Adrenal gland (tissue), 12 donors: ENCODE measurements around the gene CIAO3. TPM values are rescaled to one million over a fixed set of nuclear protein-coding genes. Genes with fewer than 3 reads are reported as not detected.

ENCODE experiments used
- DNase-seq, 7 donors: peaks; one replicate each; pipeline ENCODE4 v3.0.0-alpha.2; 2019 to 2020
- H3K27ac ChIP-seq, 5 donors: fragments of 200-600 bp; sonication (generic) in 4 of 5; 1 replicate in 3 of 5; 2 replicates in 2 of 5; pipeline versions ENCODE4 v1.5.1 to v1.8.0; 2016 to 2020; ENCODE audit warnings: mild to moderate bottlenecking in 1 of 5
- H3K27me3 ChIP-seq: fragments of 200-600 bp; 2 replicates; pipeline ENCODE4 v1.8.0; 2021
- H3K36me3 ChIP-seq, 2 donors: fragments of 200-600 bp; replicated peaks in 1 of 2; 1 replicate in 1 of 2; 2 replicates in 1 of 2; pipeline versions ENCODE4 v1.5.1 to v1.8.0; 2018 to 2022
- H3K4me1 ChIP-seq, 2 donors: fragments of 200-600 bp; replicated peaks in 1 of 2; 1 replicate in 1 of 2; 2 replicates in 1 of 2; pipeline versions ENCODE4 v1.5.1 to v1.8.0; 2018 to 2021
- H3K4me3 ChIP-seq, 4 donors: fragments of 200-600 bp; sonication (generic) in 3 of 4; one replicate each; pipeline ENCODE4 v1.5.1; 2016 to 2018
- H3K9me3 ChIP-seq, 3 donors: fragments of 200-600 bp; sonication (generic) in 1 of 3; replicated peaks in 1 of 3; 1 replicate in 2 of 3; 2 replicates in 1 of 3; pipeline versions ENCODE4 v1.5.1 to v1.8.0; 2016 to 2021
- POLR2A ChIP-seq, 2 donors: fragments of 450-650 bp; IDR thresholded peaks; one replicate each; pipeline ENCODE4 v1.6.1; 2017; ENCODE audit warnings: antibody characterized with exemption in 2 of 2, mild to moderate bottlenecking in 2 of 2, moderate library complexity in 1 of 2
- WGBS, 4 donors: extraction: QIAGEN DNeasy Blood & Tissue Kit in 2 of 4; methylation state at CpG; one replicate each; pipeline versions ENCODE4 v1.1.5 to v1.1.7; 2013 to 2017; 5-methylcytosine and 5-hydroxymethylcytosine counted together
- intact Hi-C, 2 donors: fragments of 100-400 bp; cut with DNase I; formaldehyde crosslinking; loops; one replicate each; pipeline versions ENCODE4 v1.14.1 to v1.15.0; 2022 to 2023
- polyA plus RNA-seq, 3 donors: library from polyadenylated mRNA; stranded (reverse); fragments of 200-250 nt in 2 of 3; fragments of 350-450 nt in 1 of 3; fragmentation: Illumina TruSeq in 1 of 3; extraction: RNeasy Lipid Tissue Mini Kit (QIAGEN cat#74804) in 1 of 3; gene quantifications; one replicate each; pipeline ENCODE4 v1.2.3, GENCODE V29; 2013 to 2014
- total RNA-seq, 9 donors: library from RNA; depleted of rRNA in 4 of 9; stranded (reverse); fragments of >200 nt in 4 of 9; fragments of 120-200 nt in 1 of 9; fragmentation: NEBNext Ultra II Directional in 1 of 9; extraction: Animal tissue kit (Norgen Biotek cat#: 25700) in 1 of 9; gene quantifications; one replicate each; pipeline versions ENCODE4 v1.1.0 to v1.2.4, GENCODE V29; 2013 to 2023
- TF ChIP-seq, protein P1 (sequence below), 6 experiments: fragments of 450-650 bp in 4 of 6; fragments of 200-600 bp in 2 of 6; sonication (generic) in 1 of 6; IDR thresholded peaks; 1 replicate in 5 of 6; 2 replicates in 1 of 6; pipeline versions ENCODE4 v1.5.1 to v1.8.0; 2016 to 2021; ENCODE audit warnings: antibody characterized with exemption in 6 of 6, mild to moderate bottlenecking in 2 of 6, moderate library complexity in 1 of 6
- donor health status: healthy with polysubstance abuse.
- donor health status: Bipolar disorder and iron deficiency.
- donor health status: DM: yes; HTN: yes; CAD: no.
- donor health status: DM: no; HTN: no; CAD: no.
- donor health status: DM: no; HTN: no; CAD: no.
- donor health status: DM: yes; HTN: yes; CAD: no.

CIAO3 gene
- total and polyA plus RNA-seq, 12 donors = 8.9 to 99.4 (median 29.5) TPM

DNA sequence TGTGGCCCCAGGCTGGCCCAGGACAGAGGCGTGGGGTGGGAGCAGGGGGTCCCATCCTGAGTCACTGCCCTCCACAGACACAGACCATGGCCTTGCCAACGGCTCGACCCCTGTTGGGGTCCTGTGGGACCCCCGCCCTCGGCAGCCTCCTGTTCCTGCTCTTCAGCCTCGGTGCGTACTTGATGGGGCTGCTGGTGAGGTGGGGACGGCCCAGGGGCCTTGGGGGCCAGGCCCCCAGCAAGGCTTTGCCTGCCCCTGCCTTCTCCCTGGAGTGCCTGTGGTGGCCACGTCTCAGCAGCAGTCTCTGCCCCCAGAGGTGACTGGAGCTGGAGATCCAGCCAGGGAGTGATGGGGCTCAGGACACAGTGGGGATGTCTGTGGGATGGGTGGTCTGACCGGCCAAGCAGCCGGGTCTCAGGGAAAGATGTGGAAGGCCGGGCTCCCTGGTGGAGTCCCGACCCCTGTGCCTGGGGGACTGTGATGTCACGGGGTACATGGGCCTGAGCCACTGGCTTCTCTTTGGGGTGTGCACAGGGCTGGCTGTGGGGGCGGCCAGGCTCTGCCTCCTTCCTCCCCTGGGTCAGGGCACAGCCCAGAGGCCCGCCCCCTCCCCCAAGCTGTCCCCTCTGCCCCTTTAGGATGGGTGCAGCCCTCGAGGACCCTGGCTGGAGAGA is 21.9 kb upstream of the CIAO3 start:
- Histone ChIP-seq H3K4me1 (no peaks in the 10 kb centered on the region), H3K27ac (no peak overlapping the region), H3K36me3 (no peaks in the 10 kb centered on the region), H3K4me3 (no peak overlapping the region), H3K9me3 (no peaks in the 10 kb centered on the region), H3K27me3 (no peaks in the 10 kb centered on the region)
- 65 to 89% (median 70%) methylated on average over 5 to 17 of the region's 17 CpGs for WGBS, 4 donors
- no peak for DNase-seq
- TF ChIP-seq POLR2A (IDR thresholded peaks at IDR 0.05) = no peak
- TF ChIP-seq, protein P1, sequence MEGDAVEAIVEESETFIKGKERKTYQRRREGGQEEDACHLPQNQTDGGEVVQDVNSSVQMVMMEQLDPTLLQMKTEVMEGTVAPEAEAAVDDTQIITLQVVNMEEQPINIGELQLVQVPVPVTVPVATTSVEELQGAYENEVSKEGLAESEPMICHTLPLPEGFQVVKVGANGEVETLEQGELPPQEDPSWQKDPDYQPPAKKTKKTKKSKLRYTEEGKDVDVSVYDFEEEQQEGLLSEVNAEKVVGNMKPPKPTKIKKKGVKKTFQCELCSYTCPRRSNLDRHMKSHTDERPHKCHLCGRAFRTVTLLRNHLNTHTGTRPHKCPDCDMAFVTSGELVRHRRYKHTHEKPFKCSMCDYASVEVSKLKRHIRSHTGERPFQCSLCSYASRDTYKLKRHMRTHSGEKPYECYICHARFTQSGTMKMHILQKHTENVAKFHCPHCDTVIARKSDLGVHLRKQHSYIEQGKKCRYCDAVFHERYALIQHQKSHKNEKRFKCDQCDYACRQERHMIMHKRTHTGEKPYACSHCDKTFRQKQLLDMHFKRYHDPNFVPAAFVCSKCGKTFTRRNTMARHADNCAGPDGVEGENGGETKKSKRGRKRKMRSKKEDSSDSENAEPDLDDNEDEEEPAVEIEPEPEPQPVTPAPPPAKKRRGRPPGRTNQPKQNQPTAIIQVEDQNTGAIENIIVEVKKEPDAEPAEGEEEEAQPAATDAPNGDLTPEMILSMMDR (IDR thresholded peaks at IDR 0.05) = no peak
- intact Hi-C loops = no loop called here

DNA sequence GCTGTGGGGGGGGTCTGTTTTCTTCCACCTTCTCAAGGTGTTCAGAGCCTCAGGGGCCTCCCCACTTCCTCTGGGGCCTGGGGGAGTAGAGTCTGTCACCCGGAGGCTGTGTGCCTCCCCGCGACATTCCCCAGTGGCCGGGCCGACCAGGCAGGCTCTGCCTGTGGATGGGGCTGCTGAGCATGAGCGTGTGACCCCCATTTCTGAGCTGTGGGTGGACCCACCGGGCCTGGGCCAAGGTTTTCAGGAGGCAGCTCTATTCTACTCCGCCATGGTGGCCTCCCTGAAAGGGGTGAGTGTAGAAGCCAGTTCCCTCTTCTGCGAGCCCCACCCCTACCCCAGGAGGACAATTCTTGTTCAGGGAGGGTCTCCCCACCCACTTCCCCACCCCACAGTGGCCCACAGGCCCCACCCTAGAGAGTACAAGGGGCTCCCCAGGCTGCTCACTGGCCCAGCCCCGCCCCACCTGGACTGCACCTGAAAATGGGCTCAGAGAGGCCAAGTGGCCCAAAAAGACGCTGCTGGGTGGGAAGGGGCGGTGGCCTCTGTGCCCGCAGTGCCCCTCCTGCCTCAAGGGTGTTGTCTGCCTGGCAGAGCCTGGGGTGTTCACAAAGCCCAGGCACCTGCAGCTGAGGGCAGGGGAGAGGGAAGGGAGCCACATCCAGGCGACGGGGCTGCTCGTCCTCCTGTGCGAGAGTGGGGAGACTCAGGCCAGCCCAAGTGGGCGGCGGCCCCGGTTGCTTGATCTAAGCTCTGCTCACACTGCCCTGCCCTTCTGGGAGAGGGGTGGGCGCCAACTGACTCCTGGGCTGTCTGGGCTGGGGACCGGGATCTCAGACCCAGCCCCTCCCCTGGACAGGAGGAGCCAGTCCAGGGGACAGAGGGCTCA is 21.1 kb upstream of the CIAO3 start:
- Histone ChIP-seq H3K27ac (no peak overlapping the region), H3K4me3 (no peak overlapping the region), H3K9me3 (no peaks in the 10 kb centered on the region), H3K36me3 (no peaks in the 10 kb centered on the region), H3K27me3 (no peaks in the 10 kb centered on the region), H3K4me1 (no peaks in the 10 kb centered on the region)
- no peak for DNase-seq
- intact Hi-C loops = no loop called here
- TF ChIP-seq, protein P1 (IDR thresholded peaks at IDR 0.05) = no peak
- TF ChIP-seq POLR2A (IDR thresholded peaks at IDR 0.05) = no peak
- 72 to 90% (median 74%) methylated on average over 7 to 22 of the region's 22 CpGs for WGBS, 4 donors

DNA sequence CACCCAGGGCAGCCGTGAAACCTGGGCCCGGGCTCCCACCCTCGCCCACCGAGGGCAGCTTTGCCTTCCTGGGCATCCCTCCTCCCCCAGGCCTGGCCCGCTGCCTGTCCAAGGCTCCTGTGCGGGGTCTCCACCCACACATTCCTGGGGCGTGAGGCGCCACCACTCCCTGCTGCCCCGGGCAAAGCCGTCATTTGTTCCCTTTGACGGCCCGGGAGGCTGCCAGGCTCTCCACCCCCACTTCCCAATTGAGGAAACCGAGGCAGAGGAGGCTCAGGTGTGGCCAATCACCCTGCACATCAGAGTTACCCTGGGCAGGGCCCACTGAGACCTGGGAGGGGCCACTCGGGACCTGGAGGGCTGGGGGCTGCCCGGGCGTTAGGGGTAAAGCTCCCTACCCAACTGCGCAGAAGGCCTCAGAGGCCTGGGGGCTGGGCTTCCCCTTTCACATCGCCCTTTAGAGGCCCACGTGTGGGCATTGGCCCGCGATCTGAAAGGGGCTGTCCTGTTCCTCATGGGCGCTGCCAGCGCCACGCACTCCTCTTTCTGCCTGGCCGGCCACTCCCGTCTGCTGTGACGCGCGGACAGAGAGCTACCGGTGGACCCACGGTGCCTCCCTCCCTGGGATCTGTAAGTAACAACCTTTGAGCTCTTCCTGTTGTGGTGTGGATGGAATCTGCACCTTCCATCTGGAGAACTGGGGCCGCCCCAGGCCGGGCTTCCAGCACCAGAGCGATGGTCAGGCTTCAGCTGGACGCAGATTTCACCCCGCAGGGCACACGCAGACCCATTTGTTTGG is 19.9 kb upstream of the CIAO3 start, which contains the start of gene MSLN:
Gene MSLN, plus strand, starts transcription at position 190 of the 799 bp plus-strand sequence. CDS start 1,947 bp downstream, outside the sequence.
- Histone ChIP-seq H3K27me3 (no peaks in the 10 kb centered on the region), H3K36me3 (no peaks in the 10 kb centered on the region), H3K4me1 (no peaks in the 10 kb centered on the region), H3K4me3 (no peak within 1 kb of the TSS), H3K27ac (no peak within 1 kb of the TSS), H3K9me3 (no peaks in the 10 kb centered on the region)
- TF ChIP-seq, protein P1 (IDR thresholded peaks at IDR 0.05) = no peak
- no peak for TF ChIP-seq POLR2A (IDR thresholded peaks at IDR 0.05)
- intact Hi-C loops = no loop called here
- 76 to 83% (median 77%) methylated on average over 18 to 37 of the region's 37 CpGs for WGBS, 4 donors
- no peak for DNase-seq

DNA sequence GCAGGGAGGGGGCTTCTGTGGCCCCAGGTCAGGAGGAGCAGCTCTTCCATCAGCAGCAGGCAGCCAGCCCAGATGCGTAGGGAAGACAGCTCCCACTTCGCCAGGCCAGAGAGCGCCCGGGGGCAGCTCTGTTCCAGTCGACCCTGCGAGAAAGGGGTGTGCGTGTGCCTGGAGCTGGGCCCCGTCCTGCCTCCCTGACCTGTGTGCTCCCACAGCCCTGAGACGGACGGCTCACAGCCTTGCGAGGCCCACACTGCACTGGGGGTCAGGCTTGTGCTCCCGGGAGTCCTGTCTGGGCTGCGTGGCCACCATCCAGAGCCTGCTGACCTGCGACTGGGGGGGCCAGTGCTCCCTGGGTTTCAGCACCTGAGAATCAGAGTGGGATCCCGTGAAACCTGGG is 19.3 kb upstream of the CIAO3 start:
- no peak overlapping the region for H3K4me3 ChIP-seq
- H3K4me1 ChIP-seq = no peaks in the 10 kb centered on the region
- no peak for DNase-seq
- TF ChIP-seq, protein P1 (IDR thresholded peaks at IDR 0.05) = no peak
- TF ChIP-seq POLR2A (IDR thresholded peaks at IDR 0.05) = no peak
- no peaks in the 10 kb centered on the region for H3K27me3 ChIP-seq
- no peaks in the 10 kb centered on the region for H3K36me3 ChIP-seq
- H3K9me3 ChIP-seq = no peaks in the 10 kb centered on the region
- no peak overlapping the region for H3K27ac ChIP-seq
- 72 to 81% (median 75%) methylated on average over 4 to 15 of the region's 15 CpGs; no CpG with 5 or more reads in 1 of the 4 donors for WGBS, 4 donors
- intact Hi-C loops = no loop called here
